Duodenal mucosa (tissue), 2 donors: ENCODE results near the gene CAMK1D.
"Not testable (repeated sequence)": the region's sequence is repeated elsewhere in the genome, so short reads cannot be mapped to it uniquely, and the experiment has no call there.

Source experiments
- H3K27ac ChIP-seq: one replicate; pipeline ENCODE4 v1.7.0; 2013; ENCODE audit warnings: low read depth, low read length
- H3K27me3 ChIP-seq, 2 donors: one replicate each; pipeline ENCODE4 v1.7.0; 2013; ENCODE audit warnings: low read length in 2 of 2, control low read depth in 1 of 2; ENCODE audit not compliant: insufficient read depth in 2 of 2, control insufficient read depth in 1 of 2
- H3K36me3 ChIP-seq, 2 donors: one replicate each; pipeline ENCODE4 v1.7.0; 2013; ENCODE audit warnings: low read length in 2 of 2, control low read depth in 1 of 2; ENCODE audit not compliant: insufficient read depth in 2 of 2, control insufficient read depth in 1 of 2
- H3K4me1 ChIP-seq, 2 donors: one replicate each; pipeline ENCODE4 v1.7.0; 2013; ENCODE audit warnings: low read length in 2 of 2, control low read depth in 1 of 2; ENCODE audit not compliant: insufficient read depth in 2 of 2, control insufficient read depth in 1 of 2
- H3K4me3 ChIP-seq, 2 donors: one replicate each; pipeline ENCODE4 v1.7.0; 2013; ENCODE audit warnings: low read length in 2 of 2, low read depth in 1 of 2
- H3K9ac ChIP-seq, 2 donors: one replicate each; pipeline ENCODE4 v1.7.0; 2013; ENCODE audit warnings: low read length in 2 of 2, low read depth in 1 of 2
- H3K9me3 ChIP-seq, 2 donors: one replicate each; pipeline ENCODE4 v1.7.0; 2013; ENCODE audit warnings: low read length in 2 of 2, control low read depth in 1 of 2; ENCODE audit not compliant: control insufficient read depth in 1 of 2

The CAMK1D gene

DNA sequence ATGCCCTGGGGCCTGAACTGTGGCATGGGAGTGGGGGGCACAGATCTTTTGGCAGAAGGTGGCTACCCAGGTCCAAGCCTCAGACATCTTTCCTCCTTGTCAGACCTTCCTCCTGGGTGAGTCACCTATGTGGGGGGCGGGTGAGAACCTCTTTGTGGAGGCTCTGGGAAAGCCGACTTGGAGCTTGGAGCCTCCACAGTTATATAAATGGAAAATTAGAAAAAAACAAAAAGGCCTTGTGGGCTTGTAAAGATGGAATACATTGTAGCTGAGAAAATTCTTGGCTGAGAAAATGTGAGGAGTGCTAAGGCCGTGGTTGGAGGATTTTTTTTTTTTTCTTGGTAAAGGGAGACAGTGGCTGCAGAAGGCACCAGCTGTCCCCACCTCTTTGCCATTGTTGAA lies 359.7 kb downstream of the CAMK1D start:
- Histone ChIP-seq H3K4me3 (no peak overlapping the region), H3K4me1 (peaks cover 13 to 14% of the 10 kb centered on the region in 2 donors), H3K9ac (no peak overlapping the region), H3K36me3 (no peaks in the 10 kb centered on the region), H3K9me3 (no peaks in the 10 kb centered on the region), H3K27ac (no peak overlapping the region), H3K27me3 (no peaks in the 10 kb centered on the region)

- H3K4me1 ChIP-seq, result peaks cover 13 to 14% of the 10 kb centered on the region in 2 donors
- H3K27ac ChIP-seq, result no peak overlapping the region
- H3K27me3 ChIP-seq, result no peaks in the 10 kb centered on the region
- H3K9ac ChIP-seq, result no peak overlapping the region
- H3K4me3 ChIP-seq, result no peak overlapping the region
- no peaks in the 10 kb centered on the region for H3K9me3 ChIP-seq
- H3K36me3 ChIP-seq, result no peaks in the 10 kb centered on the region
Observed at GRCh38 chr10:12709521-12709963, 360.2 kb downstream of the CAMK1D start.

DNA sequence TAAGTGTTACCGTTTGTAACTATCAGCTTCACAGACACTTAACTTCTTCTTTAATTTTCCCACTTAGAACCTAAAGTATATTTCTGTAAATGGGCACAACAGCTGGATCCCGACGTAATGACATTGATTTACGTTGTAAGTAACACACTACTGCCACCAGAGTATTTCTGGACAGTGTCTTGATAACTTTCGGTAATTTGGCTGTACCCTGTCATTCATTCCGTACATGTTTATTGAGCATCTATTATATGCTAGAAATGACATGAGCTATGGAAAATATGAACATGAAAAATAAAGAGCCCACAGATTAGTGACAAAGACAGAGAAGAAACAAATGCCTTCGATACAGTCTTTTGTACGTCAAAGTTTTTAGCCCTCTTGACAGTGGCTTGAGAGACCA lies 360.8 kb downstream of the CAMK1D start:
- H3K4me3 ChIP-seq, result no peak overlapping the region
- no peaks in the 10 kb centered on the region for H3K36me3 ChIP-seq
- peaks cover 13 to 14% of the 10 kb centered on the region in 2 donors for H3K4me1 ChIP-seq
- H3K9me3 ChIP-seq, result no peaks in the 10 kb centered on the region
- no peaks in the 10 kb centered on the region for H3K27me3 ChIP-seq
- H3K27ac ChIP-seq, result no peak overlapping the region
- H3K9ac ChIP-seq, result no peak overlapping the region

DNA sequence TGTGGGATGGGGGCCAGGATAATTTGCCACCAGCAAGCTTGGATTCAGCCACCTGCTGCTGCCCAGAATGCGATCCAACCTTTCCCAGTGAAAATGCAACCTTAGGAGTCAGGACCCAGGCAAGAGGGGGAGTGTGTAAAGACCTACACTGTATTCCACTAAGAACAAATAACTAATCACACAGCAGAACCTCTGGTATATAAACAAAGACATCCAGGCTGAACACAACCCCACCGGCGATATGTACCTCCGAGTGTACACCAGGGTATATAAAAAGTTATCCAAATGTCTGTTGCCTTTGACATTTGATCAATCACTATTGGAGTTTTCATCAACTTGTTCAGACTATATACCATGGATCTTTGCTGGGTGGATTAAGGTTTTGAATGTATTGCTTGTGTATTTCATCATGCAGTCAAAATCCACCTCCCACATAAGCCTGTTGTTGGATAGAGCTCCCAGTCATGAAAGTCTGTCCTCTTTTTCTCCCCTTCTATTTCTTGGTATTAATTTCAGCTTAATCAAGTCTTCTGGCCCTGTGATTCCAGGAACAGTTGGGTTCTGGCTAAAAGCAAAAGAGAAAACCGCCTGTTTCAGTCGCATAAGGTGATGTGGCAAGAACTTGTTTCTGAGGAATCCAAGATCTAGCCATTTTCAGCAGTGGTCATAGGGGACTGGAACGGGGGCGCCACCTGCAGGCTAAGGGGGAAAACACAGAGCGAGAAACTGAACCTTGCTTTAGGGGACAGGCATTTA lies 361.4 kb downstream of the CAMK1D start:
- H3K27me3 ChIP-seq, result no peaks in the 10 kb centered on the region
- H3K36me3 ChIP-seq, result no peaks in the 10 kb centered on the region
- no peak overlapping the region for H3K27ac ChIP-seq
- H3K9ac ChIP-seq, result no peak overlapping the region
- no peak overlapping the region for H3K4me3 ChIP-seq
- H3K4me1 ChIP-seq, result peaks cover 13 to 14% of the 10 kb centered on the region in 2 donors
- no peaks in the 10 kb centered on the region for H3K9me3 ChIP-seq

DNA sequence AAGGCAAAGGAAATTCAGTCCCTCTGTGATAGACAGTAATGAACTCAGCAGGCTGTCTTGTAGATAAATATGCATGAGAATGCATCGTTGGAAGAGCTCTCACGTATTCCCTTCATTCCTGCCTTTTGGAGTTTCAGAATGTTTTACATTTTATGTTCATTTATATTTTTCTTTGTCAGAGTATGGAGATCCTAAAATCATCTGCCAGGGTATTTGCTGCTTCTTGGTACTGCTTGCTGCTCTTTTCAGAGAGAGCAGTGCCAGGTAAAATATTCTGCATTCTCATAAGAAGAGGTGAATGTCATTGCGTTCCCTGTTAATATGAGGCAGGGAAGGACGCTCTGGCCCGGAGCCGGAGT lies 362.0 kb downstream of the CAMK1D start:
- H3K27me3 ChIP-seq, result no peaks in the 10 kb centered on the region
- H3K4me1 ChIP-seq, result peaks cover 13 to 14% of the 10 kb centered on the region in 2 donors
- H3K27ac ChIP-seq, result no peak overlapping the region
- H3K36me3 ChIP-seq, result no peaks in the 10 kb centered on the region
- no peak overlapping the region for H3K9ac ChIP-seq
- H3K4me3 ChIP-seq, result no peak overlapping the region
- no peaks in the 10 kb centered on the region for H3K9me3 ChIP-seq

DNA sequence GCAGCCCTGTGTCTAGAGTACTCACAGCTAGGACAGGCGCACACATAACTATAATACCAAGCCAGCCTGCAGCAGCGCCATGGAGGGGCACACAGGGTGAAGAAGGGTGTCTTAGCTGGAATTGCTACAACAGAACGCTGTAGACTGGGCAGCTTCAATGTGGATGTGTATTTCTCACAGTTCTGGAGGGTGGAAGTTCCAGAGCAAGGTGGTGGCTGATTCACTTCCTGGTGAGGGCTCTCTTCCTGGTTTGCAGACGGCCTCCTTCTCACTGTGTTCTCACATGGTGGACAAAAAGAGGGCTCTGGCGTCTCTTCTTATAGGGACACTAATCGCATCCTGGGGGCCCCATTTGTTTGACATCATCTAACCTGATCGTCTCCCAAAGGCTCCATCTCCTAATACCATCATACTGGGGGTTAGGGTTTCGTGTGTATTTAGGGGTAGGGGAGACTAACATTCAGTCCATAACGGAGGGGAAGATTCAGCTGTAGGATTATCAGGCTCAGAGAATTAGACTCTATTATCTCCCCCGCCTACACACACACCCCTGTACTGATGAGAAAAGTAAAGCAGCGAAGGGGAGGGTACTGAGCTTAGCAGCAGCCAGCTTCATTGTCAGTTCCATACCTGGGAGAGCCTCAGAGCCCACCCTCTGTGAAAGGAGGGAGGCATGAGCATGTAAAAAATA lies 363.1 kb downstream of the CAMK1D start:
- H3K9me3 ChIP-seq, result no peaks in the 10 kb centered on the region
- H3K4me1 ChIP-seq, result peaks cover 10 to 11% of the 10 kb centered on the region in 2 donors
- H3K36me3 ChIP-seq, result no peaks in the 10 kb centered on the region
- no peaks in the 10 kb centered on the region for H3K27me3 ChIP-seq
- H3K4me3 ChIP-seq, result no peak overlapping the region
- no peak overlapping the region for H3K9ac ChIP-seq
- H3K27ac ChIP-seq, result no peak overlapping the region

DNA sequence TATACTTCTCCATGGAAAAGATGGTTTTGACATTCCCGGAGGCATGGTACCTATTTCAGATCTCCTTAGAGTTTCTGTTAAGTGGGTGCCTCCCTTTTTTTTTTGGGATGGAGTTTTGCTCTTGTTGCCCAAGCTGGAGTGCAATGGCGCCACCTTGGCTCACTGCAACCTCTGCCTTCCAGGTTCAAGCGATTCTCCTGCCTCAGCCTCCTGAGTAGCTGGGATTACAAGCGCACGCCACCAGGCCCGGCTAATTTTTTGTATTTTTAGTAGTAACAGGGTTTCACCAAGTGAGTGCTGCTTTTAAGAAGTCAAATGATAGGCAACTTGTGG lies 363.6 kb downstream of the CAMK1D start:
- H3K4me3 ChIP-seq, H3K27me3 ChIP-seq, H3K9ac ChIP-seq, H3K27ac ChIP-seq, H3K9me3 ChIP-seq, H3K36me3 ChIP-seq, H3K4me1 ChIP-seq: not testable (repeated sequence)

DNA sequence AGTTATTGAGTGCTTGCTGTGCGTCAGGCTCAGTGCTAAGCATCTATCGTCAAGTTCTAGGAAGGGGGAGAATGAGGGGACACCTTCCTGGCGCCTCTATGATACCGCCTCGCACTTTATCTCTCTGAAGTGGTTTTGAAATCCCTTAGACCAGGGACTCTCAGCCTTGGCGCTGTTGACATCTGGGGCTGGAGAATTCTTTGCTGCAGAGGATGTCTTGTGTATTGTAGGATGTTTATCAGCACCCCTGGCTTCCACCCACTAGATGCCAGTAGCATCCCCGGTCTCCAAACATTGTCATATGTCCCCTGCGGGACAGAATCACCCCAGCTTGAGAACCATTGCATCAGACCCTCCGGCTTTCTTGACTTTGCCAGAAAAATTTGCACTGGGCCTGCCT lies 366.7 kb downstream of the CAMK1D start:
- no peaks in the 10 kb centered on the region for H3K27me3 ChIP-seq
- H3K9ac ChIP-seq, result no peak overlapping the region
- H3K9me3 ChIP-seq, result no peaks in the 10 kb centered on the region
- no peaks in the 10 kb centered on the region for H3K36me3 ChIP-seq
- H3K27ac ChIP-seq, result no peak overlapping the region
- no peak overlapping the region for H3K4me3 ChIP-seq
- H3K4me1 ChIP-seq, result peaks cover 15 to 17% of the 10 kb centered on the region in 2 donors

DNA sequence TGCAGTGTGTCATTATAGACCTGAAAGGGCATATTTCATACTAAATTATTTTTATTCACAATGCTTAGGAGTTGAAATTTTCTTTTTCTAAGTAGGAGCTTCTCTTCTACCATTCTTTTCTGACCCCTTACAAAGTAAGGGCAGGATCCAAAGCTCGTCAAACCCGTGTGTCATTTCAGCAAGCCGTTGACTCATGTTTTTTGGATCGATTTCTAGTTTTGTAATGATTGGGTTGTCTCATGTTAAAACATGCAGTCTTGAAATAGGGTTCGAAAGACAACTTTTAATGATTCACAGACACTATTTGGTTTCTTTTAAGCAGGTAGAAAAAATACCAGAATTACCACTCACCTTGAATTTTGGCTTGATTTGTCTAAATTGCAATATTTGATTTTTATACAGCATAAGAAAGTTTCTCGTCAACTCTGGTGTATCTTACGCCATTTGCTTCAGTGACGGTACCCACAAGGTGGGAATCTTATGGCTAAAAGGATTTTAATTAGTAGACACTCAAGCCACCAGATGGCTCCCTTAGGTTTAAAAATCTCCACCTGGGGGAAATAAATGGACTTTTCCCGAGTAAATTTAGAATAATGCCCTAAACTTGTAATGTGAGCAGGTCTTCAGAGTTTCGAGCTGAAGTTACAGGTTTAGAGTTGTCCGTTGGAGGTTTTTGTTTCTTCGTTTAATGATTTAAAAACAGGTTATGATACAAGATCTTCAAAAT lies 368.8 kb downstream of the CAMK1D start:
- Histone ChIP-seq H3K9ac (no peak overlapping the region), H3K36me3 (no peaks in the 10 kb centered on the region), H3K4me1 (peaks cover 15 to 18% of the 10 kb centered on the region in 2 donors), H3K9me3 (no peaks in the 10 kb centered on the region), H3K27ac (no peak overlapping the region), H3K4me3 (no peak overlapping the region), H3K27me3 (no peaks in the 10 kb centered on the region)

- peaks cover 15 to 18% of the 10 kb centered on the region in 2 donors for H3K4me1 ChIP-seq
- no peak overlapping the region for H3K4me3 ChIP-seq
- H3K36me3 ChIP-seq, result no peaks in the 10 kb centered on the region
- H3K9me3 ChIP-seq, result no peaks in the 10 kb centered on the region
- H3K27me3 ChIP-seq, result no peaks in the 10 kb centered on the region
- no peak overlapping the region for H3K27ac ChIP-seq
- no peak overlapping the region for H3K9ac ChIP-seq
Observed at GRCh38 chr10:12719365-12719764, 370.0 kb downstream of the CAMK1D start.
